A549 (cell line): ENCODE results near the gene NAA38.

Experiments used
- CHD2 ChIP-seq: fragments of 150-350 bp; IDR thresholded peaks from 2 replicates; pipeline ENCODE4 v1.6.1; 2014; ENCODE audit warnings: low read length; ENCODE audit not compliant: partially characterized antibody
- EP300 ChIP-seq, 2 experiments: fragments of >200 bp; sonication (Bioruptor Twin); formaldehyde crosslinking; IDR thresholded peaks; 2 replicates in 1 of 2; 3 replicates in 1 of 2; pipeline ENCODE4 v1.6.1; 2016 to 2017
- HOXB5 ChIP-seq: fragments of 250-450 bp; sonication (Bioruptor Pico); IDR thresholded peaks from 2 replicates; pipeline ENCODE4 v1.5.0; 2020; ENCODE audit warnings: mild to moderate bottlenecking, moderate library complexity
- POLR2A ChIP-seq: IDR thresholded peaks from 2 replicates; pipeline ENCODE4 v1.6.1; 2012; ENCODE audit warnings: mild to moderate bottlenecking, low read length
- TF ChIP-seq, protein P1 (sequence below): fragments of >200 bp; sonication (Bioruptor Twin); formaldehyde crosslinking; IDR thresholded peaks from 3 replicates; pipeline ENCODE4 v1.5.1; 2016

DNA sequence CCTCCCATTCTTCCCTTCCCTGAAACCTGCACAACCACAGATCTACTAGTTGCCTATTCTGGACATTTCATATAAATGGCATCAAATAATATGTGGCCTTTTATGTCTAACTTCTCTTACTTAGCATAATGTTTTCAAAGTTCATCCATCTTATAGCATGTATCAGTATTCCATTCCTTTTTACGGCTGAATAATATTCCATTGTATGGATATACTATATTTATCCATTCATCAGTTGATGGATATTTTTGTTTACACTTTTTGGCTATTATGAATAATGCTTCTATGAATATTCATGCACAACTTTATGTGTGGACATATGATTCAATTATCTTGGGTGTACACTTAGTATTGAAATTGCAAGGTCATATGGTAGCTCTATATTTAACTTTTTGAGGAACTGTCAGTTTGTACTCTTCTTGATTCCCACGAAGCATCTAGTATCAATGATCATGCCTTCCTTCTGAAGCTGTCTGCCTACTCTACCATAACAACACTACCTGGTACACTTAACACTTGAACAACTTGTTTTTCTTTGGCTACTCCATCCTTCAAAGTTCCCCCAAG lies 18.5 kb upstream of the NAA38 start:
- TF ChIP-seq, protein P1, sequence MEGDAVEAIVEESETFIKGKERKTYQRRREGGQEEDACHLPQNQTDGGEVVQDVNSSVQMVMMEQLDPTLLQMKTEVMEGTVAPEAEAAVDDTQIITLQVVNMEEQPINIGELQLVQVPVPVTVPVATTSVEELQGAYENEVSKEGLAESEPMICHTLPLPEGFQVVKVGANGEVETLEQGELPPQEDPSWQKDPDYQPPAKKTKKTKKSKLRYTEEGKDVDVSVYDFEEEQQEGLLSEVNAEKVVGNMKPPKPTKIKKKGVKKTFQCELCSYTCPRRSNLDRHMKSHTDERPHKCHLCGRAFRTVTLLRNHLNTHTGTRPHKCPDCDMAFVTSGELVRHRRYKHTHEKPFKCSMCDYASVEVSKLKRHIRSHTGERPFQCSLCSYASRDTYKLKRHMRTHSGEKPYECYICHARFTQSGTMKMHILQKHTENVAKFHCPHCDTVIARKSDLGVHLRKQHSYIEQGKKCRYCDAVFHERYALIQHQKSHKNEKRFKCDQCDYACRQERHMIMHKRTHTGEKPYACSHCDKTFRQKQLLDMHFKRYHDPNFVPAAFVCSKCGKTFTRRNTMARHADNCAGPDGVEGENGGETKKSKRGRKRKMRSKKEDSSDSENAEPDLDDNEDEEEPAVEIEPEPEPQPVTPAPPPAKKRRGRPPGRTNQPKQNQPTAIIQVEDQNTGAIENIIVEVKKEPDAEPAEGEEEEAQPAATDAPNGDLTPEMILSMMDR = no peak
- TF ChIP-seq HOXB5 (CRISPR knock-in tag) (no peak), POLR2A (no peak), CHD2 (no peak), EP300 (IDR thresholded peaks at IDR 0.05) (no peak)
